Tibial artery (tissue), 4 donors: ENCODE results near the gene SYTL5.

ENCODE experiments used
- DNase-seq, 2 donors: peaks; one replicate each; pipeline ENCODE4 v3.0.0-alpha.2; 2019
- H3K27ac ChIP-seq, 2 donors: fragments of 200-600 bp; sonication (generic) in 1 of 2; 1 replicate in 1 of 2; 2 replicates in 1 of 2; pipeline ENCODE4 v1.5.1; 2018 to 2019; ENCODE audit warnings: mild to moderate bottlenecking in 1 of 2
- H3K27me3 ChIP-seq, 2 donors: fragments of 200-600 bp; sonication (generic) in 1 of 2; one replicate each; pipeline versions ENCODE4 v1.5.1 to v1.6.0; 2016 to 2019
- H3K36me3 ChIP-seq, 3 donors: fragments of 200-600 bp; sonication (generic) in 2 of 3; one replicate each; pipeline ENCODE4 v1.5.1; 2016 to 2019; ENCODE audit warnings: mild to moderate bottlenecking in 2 of 3
- H3K4me1 ChIP-seq, 4 donors: fragments of 200-600 bp; sonication (generic) in 2 of 4; 1 replicate in 3 of 4; 2 replicates in 1 of 4; pipeline ENCODE4 v1.5.1; 2016 to 2019
- H3K4me3 ChIP-seq, 2 donors: fragments of 200-600 bp; sonication (generic) in 1 of 2; 1 replicate in 1 of 2; 2 replicates in 1 of 2; pipeline ENCODE4 v1.5.1; 2018 to 2019; ENCODE audit warnings: mild to moderate bottlenecking in 2 of 2
- H3K9me3 ChIP-seq, 3 donors: fragments of 200-600 bp; sonication (generic) in 1 of 3; one replicate each; pipeline ENCODE4 v1.5.1; 2016 to 2019
- CTCF ChIP-seq, 2 experiments: fragments of 200-600 bp in 1 of 2; fragments of 450-650 bp in 1 of 2; IDR thresholded peaks; one replicate each; pipeline ENCODE4 v1.5.1; 2017 to 2019; ENCODE audit warnings: antibody characterized with exemption in 2 of 2, mild to moderate bottlenecking in 1 of 2, moderate library complexity in 1 of 2
- intact Hi-C: fragments of 100-400 bp; cut with DNase I; formaldehyde crosslinking; loops from one replicate; pipeline ENCODE4 v1.15.0; 2023; ENCODE audit warnings: low total_unique reads

The SYTL5 gene

GRCh38 chrX:38172596-38172995, 166.2 kb downstream of the SYTL5 start:
- no peak for DNase-seq
- Histone ChIP-seq H3K4me1 (no peaks in the 10 kb centered on the region), H3K27me3 (no peaks in the 10 kb centered on the region), H3K27ac (no peak overlapping the region), H3K4me3 (no peak overlapping the region), H3K36me3 (no peaks in the 10 kb centered on the region), H3K9me3 (no peaks in the 10 kb centered on the region)
- intact Hi-C loops, result loop anchor here (5.0 kb wide), 1 partner anchor 245 kb away; no protein-coding TSS in a partner anchor
- no peak for TF ChIP-seq CTCF (IDR thresholded peaks at IDR 0.05)

GRCh38 chrX:38175139-38175538, 168.8 kb downstream of the SYTL5 start:
- Histone ChIP-seq H3K9me3 (no peaks in the 10 kb centered on the region), H3K27ac (no peak overlapping the region), H3K4me1 (no peaks in the 10 kb centered on the region), H3K4me3 (no peak overlapping the region), H3K36me3 (no peaks in the 10 kb centered on the region), H3K27me3 (no peaks in the 10 kb centered on the region)
- intact Hi-C loops, result no loop called here
- no peak for DNase-seq
- TF ChIP-seq CTCF (IDR thresholded peaks at IDR 0.05), result peak in 1 of 2 experiments; percentile 16

GRCh38 chrX:38178396-38178795, 172.0 kb downstream of the SYTL5 start:
- Histone ChIP-seq H3K36me3 (no peaks in the 10 kb centered on the region), H3K4me3 (no peak overlapping the region), H3K27me3 (no peaks in the 10 kb centered on the region), H3K27ac (no peak overlapping the region), H3K4me1 (no peaks in the 10 kb centered on the region), H3K9me3 (no peaks in the 10 kb centered on the region)
- no peak for DNase-seq
- intact Hi-C loops, result no loop called here
- no peak for TF ChIP-seq CTCF (IDR thresholded peaks at IDR 0.05)
